ENCODE measurements around the gene CRYBA4.

The CRYBA4 gene

DNA sequence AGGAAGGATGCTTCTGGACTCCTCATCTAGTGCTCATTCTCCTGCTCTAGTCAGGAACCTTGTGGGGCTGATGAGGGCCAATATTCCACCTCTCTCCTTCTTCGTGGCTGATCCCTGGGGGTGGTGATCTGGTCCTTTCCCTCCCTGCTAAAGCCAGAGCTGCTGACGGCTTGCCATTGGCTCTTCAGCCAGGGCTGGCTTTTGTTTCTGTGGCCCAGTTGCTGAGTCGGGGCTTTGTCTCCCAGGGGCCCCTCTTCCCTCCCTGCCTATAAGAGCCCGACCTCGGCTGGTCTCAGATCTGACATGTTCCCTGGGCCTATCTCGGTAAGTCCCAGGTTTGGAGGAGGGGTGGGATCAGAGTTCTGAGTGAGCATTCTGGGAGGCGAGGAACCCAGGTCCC is at the start of gene CRYBA4:
Gene CRYBA4 (plus strand): TSS at position 301 of the 400 bp plus-strand sequence. CDS start 634 bp downstream, outside the sequence.
- no peak for DNase-seq

DNA sequence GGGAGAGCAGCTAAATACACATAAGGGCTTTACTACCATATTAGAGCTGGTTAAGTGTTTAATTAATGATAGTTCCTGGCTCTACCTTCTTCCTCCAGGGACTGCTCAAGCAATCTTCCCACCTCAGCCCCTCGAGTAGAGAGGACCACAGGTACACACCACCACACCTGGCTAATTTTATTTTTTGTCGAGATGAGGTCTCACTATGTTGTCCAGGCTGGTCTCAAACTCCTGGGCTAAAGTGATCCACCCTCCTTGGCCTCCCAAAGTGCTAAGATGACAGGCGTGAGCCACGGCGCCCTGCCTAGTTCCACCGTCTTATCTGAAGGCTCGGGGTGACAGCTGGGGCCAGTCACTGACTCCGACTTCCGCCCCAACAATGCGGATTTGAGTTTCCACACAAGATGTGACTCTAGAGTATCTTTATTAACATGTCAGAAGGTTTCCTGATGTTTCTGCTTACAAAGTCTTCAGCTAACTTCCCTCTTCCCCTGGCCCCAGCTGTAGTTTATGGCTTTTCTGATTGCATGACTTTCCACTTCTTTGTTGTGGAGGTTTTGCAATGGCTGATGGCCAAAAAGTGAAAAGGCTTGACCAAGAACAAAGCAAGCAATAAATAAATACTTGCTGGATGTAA is 48.6 kb upstream of the CRYBA4 start:
- no peak for DNase-seq

DNA sequence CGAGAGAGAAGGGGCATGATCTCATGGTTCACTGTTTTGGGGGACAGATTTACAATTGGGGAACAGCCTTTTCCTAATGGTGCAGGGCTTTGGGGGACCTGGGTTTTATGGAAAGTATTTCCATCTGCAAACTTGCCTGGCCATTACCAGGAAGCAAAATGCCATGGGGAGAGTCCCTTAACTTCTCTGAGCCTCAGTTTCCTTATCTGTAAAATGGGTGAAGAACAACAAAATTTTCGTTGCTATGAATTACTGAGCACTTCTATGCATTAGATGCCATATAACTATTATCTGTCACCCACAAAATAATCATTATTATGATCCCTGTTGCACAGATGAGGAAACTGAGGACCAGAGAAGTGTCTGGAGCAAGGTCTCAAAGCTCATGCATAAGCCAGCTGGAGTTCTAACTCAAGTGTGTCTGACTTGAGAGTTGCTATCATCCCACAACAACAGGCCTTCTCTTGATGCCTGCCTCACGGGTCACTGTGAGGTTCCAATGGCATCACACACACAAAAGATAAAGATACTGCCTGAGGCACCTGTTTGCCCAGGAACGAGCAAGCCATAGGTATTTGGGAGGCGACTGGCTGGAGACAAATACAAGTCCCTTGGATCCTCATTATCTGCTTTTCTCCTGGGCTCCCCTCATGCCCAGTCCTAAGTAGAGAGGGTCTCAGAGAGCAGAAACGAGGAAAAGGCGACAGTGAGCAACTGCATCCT is 47.6 kb upstream of the CRYBA4 start:
- no peak for DNase-seq

DNA sequence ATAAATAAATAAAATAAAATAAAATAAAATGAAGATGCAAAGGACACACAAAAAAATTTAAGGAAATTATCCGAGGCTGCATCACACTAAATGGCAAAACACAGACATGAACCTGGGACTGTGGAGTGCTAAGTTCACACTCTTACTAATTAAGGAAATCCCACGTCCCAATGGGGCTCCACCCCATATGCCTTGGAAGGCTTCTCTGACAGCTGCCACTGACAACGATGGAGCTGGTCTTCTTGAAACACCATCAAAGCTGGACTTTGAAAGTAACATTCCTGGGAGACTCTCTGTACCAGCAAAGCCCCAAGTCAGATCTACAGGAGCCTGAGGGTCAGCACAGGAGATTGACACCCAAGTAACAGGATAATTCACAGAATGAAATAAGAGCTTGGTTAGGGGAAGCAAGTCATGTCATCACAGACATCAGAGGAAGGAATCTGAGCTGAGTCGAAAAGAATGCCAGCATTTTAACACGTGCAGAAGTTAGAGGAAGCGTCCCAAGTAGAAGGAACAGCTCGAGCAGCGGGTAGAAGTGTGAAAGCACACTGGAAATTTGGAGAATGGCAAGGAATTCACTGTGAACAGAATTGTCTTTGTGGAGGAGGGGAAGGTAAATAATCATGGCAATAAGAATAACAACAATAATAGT is 45.6 kb upstream of the CRYBA4 start:
- DNase-seq, result no peak

DNA sequence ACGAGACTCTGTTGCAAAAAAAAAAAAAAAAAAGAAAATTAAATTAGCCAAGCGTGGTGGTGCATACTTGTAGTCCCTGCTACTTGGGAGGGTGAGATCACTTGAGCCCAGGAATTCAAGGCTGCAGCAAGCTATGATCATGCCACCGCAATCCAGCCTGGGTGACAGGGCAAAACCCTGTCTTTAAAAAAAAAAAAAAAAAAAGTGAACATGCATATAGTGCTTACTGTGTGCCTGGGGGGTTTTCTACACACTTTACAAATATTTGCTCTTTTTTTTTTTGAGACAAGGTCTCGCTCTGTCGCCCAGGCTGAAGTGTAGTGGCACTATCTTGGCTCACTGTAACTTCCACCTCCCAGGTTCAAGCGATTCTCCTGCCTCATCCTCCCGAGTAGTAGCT is 44.7 kb upstream of the CRYBA4 start:
- DNase-seq, result no peak

GRCh38 chr22:26579331-26579886 is 42.4 kb upstream of the CRYBA4 start:
- no peak for DNase-seq

DNA sequence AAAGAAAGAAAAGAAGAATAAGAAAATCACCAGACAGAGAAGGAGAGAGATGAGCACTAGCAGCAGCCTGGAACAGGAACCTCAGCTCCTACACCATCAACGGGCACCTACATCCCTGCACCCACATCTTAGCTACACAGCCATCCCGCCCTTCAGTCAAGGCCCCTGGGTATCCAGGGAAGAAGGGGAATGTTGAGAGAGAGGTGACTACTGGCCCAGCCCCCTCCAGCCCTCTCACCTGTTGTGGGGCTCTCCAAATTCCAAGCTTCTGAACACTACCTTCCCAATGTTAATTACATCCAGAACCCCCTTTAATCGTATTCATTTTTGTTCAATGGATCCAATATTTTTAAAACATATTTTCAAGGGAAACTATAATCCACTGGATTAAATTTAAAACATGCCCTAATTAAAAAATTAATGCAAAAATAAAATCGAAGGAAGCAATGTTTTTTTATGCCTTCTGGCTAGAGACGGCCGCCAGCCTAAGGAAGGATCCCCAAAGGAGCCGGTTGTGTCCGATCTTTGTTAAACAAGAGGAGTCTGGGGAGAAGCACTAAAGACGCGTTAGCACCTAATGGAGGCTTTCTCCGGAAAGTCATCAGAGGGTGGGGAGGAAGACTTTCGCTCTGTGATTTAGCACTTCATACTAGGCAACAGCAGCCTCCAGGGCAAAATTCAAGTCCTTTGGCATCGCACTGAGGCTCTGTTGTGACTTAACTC is 41.4 kb upstream of the CRYBA4 start:
- no peak for DNase-seq

- DNase-seq, result no peak
Observed at GRCh38 chr22:26581026-26581425, 40.7 kb upstream of the CRYBA4 start.

GRCh38 chr22:26581633-26582168 is 40.1 kb upstream of the CRYBA4 start:
- no peak for DNase-seq

GRCh38 chr22:26584010-26584409 is 37.8 kb upstream of the CRYBA4 start:
- no peak for DNase-seq

DNA sequence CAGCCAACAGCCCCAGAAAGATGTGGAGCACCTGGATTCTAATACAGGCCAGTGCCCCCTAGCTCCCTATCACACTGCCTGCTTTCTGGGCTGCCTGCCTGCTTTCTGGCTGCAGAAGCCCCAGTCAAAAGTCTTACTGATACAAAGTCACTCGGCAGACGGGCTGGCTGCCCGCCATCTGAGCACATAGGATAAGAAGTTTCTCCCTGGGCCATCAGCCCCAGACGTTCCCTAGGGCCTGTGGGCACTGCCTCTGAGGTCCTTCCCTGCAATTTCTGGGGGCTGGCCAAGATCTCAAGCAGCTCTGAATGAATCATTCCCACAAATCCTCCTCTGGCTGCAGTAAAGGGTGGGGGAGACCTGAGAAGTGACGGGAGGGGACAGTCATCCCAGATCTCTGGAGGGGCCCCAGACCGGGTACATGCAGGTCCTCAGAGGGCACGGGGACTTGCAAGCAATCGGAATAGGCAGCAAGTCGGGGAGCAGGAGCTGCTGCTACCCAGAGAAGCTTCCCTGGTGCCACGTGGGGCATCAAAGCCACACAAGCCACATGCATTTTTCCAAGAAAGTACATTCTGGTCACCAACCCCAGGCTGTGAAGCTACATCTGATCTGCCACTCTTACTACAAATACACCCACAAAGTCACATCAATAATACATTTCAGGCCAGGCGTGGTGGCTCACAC is 36.5 kb upstream of the CRYBA4 start:
- peak; percentile 29 for DNase-seq

DNA sequence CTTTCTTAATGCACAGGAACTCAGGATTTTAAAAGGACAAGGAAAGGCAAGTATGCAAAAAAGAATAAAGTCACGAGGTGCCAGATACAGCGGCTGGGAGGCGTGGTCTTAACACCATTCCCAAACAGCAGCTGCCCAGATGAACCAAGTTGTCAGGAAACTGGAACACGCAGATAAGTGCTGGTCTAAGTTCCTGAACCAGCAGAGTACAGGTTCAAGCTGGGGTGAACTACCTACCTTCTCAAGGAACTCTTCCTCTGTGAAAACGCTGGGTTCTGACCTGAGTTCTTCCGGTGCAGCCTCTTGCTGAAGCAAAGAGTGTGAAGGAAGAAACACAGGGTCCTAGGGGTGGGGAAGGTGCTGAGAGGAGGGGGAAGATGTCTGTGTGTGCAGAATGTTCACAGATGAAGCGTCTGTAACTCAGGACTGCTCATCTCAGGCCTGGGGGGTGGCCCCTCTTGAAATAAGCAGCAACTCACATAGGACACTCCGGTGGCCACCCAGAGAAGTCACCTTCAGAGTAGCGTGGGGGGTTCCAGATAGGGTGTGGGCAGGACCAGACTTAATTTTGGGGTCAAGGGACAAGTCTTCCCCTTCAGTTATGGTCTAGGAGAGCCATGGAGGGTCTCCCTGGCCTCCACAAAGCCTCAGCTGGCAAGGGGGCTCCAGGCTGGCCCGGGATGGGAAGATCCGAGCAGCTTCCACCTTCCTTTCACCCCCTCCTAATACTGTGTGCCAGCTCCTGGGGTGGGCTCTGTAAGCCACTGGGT is 35.0 kb upstream of the CRYBA4 start:
- DNase-seq, result no peak

- no peak for DNase-seq
Observed at GRCh38 chr22:26587991-26588613, 33.7 kb upstream of the CRYBA4 start.

DNA sequence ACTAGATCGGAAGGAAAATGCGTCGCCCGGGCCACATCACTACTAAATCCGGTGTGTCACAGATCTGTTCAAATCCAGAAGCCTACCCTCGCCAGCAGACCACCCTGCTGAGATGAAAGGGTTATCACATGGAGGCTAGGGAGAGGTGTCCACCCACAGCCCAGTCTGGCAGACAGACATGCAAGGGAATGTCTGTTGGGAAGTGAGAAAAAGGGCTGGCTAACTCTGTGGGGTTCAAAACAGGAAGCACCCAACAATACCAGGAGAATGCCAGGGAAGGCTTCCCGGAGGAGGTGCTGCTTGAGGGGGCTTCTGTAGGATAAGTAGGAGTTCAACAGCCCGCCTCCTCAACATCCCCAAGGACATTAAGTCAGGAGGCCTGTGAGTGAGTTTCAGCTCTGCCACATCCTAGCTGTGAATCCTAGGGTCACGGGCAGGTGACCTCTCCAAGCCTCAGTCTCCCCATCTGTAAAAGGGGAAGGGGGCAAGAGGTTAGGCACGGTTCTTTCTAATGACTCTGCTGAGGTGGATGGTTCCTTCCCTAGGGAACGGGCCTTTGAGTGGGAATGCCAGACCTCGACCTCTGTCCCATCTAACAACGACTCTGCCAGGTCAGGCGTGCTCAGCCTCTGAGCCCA is 32.9 kb upstream of the CRYBA4 start:
- no peak for DNase-seq

- DNase-seq, result no peak
Observed at GRCh38 chr22:26589367-26589844, 32.4 kb upstream of the CRYBA4 start.

DNA sequence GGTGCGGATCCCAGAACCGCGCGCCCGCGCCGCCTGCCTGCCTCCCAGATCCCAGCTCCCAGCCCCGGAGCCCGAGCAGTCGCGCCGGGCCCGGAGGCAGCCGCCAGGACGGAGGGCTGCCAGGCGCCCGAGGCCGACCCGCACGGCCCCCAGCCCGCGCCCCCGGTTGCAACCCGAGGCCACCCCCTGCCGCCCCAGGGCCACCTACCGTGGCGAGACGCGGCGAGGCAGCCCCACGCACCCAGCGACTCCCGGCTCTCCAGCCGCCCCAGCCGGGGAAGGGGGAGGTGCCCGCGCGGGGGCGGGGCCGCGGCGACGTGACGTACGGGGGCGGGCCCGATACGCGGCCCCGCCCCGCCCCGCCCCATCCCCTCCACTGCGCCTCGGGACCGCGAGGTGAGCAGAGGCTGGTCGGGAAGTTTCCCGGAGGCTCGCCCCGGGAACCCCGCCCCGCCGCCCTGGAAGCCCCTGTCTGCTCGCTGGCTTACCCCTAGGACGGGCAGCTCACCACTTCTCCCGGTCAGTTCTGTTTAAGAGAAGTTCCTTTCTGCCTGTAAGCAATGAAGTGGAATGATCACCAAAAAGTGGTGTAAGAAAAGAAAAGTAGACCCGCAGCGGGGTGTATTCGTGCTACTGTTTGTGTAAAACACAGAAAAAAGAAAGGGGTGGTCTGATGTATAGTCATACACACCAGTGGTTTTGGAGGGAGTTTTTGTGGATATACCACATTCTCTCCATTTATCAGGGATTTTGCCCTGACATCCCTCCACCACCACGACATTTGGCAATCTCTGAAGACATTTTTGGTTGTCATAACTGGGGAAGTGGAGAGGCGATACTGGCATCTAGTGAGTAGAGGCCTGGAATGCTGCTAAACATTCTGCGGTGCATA is 31.7 kb upstream of the CRYBA4 start, which contains the start of gene TPST2:
Gene TPST2 (minus strand): TSS at position 288 of the 892 bp plus-strand sequence. CDS start 48,502 bp downstream, outside the sequence.
- DNase-seq, result no peak

DNA sequence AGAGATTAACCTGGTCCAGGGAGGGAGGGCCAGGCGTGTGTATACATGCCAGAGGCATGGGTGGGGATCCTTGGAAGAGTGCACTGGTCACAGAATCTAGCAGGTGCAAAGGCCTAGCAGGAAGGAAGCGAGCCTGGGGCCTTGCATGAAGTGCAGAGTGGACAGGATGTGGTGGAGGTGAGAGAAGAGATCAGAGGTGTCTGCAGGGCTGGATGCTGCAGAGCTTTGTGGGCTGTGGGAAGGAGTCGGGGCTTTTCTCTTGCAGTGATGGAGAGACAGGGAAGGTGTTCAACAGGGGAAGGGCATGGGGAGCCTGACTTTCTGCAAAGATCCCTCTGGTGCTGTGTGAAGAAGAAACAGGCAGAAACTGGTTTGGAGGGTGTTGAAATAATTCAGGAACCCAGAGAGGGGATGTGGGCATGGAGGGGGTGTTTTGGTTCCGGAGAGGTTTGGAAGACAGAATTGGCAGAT is 29.3 kb upstream of the CRYBA4 start:
- no peak for DNase-seq

- no peak for DNase-seq
Observed at GRCh38 chr22:26593763-26594162, 28.0 kb upstream of the CRYBA4 start.

- no peak for DNase-seq
Observed at GRCh38 chr22:26597026-26597425, 24.7 kb upstream of the CRYBA4 start.
